ENCODE data around the gene PROZ.

PROZ gene

GRCh38 chr13:113121928-113122471, 36.4 kb upstream of the PROZ start:
- TF ChIP-seq, protein P1, sequence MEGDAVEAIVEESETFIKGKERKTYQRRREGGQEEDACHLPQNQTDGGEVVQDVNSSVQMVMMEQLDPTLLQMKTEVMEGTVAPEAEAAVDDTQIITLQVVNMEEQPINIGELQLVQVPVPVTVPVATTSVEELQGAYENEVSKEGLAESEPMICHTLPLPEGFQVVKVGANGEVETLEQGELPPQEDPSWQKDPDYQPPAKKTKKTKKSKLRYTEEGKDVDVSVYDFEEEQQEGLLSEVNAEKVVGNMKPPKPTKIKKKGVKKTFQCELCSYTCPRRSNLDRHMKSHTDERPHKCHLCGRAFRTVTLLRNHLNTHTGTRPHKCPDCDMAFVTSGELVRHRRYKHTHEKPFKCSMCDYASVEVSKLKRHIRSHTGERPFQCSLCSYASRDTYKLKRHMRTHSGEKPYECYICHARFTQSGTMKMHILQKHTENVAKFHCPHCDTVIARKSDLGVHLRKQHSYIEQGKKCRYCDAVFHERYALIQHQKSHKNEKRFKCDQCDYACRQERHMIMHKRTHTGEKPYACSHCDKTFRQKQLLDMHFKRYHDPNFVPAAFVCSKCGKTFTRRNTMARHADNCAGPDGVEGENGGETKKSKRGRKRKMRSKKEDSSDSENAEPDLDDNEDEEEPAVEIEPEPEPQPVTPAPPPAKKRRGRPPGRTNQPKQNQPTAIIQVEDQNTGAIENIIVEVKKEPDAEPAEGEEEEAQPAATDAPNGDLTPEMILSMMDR (IDR thresholded peaks at IDR 0.05; ENCODE audit: low read depth, low read length) = no peak
- H3K4me3 ChIP-seq (ENCODE audit: low read depth, low read length) = no peak overlapping the region

- H3K4me3 ChIP-seq (ENCODE audit: low read depth, low read length) = no peak within 1 kb of the TSS
- TF ChIP-seq, protein P1 (IDR thresholded peaks at IDR 0.05; ENCODE audit: low read depth, low read length) = no peak
Measured at GRCh38 chr13:113122550-113123225, 35.8 kb upstream of the PROZ start, which contains the start of gene F10. Gene F10, plus strand, starts transcription at chr13:113122799. Its CDS starts 57 bp downstream, at chr13:113122856.

GRCh38 chr13:113123226-113124201, 34.9 kb upstream of the PROZ start:
- TF ChIP-seq, protein P1 (IDR thresholded peaks at IDR 0.05; ENCODE audit: low read depth, low read length) = 0 out of 2 replicates have a peak, but pooled peaks have one; percentile 18
- no peak overlapping the region for H3K4me3 ChIP-seq (ENCODE audit: low read depth, low read length)

DNA sequence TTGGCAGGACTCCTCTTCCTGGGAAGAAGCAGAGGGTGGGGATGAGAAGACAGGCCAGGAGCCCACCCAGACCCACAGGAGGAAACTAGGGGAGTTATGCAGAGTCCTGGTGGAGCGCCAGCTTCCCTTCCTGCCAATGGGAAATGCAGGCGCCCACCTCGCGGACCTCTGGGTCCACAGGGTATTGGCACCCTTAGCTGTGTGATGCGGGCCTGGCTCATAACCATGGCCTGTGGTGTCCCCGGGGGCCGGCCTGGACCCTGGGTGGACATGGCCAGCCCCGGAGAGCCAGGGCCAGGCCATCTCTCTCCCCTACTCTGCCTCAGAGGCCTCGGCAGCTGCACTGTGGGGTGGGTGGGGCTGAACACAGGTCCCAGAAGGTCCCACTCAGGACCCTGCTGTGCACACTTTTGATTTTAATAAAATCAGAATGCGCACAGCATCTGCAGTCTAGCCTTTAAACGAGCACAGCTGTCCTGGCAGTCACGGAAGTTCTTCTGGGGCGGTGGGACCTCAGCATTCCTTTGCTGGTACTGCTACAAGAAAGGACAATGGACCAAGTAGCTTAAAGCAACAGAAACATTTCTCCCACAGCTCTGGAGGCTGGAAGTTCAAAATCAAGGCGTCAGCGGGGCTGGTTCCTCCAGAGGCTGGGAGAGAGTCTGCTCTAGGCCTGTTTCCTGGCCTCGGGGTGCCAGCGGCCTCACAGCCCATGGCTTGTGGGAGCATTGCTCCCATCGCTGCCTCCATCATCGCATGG, 34.1 kb upstream of the PROZ start:
- H3K4me3 ChIP-seq (ENCODE audit: low read depth, low read length) = no peak overlapping the region
- TF ChIP-seq, protein P1 (IDR thresholded peaks at IDR 0.05; ENCODE audit: low read depth, low read length) = no peak

DNA sequence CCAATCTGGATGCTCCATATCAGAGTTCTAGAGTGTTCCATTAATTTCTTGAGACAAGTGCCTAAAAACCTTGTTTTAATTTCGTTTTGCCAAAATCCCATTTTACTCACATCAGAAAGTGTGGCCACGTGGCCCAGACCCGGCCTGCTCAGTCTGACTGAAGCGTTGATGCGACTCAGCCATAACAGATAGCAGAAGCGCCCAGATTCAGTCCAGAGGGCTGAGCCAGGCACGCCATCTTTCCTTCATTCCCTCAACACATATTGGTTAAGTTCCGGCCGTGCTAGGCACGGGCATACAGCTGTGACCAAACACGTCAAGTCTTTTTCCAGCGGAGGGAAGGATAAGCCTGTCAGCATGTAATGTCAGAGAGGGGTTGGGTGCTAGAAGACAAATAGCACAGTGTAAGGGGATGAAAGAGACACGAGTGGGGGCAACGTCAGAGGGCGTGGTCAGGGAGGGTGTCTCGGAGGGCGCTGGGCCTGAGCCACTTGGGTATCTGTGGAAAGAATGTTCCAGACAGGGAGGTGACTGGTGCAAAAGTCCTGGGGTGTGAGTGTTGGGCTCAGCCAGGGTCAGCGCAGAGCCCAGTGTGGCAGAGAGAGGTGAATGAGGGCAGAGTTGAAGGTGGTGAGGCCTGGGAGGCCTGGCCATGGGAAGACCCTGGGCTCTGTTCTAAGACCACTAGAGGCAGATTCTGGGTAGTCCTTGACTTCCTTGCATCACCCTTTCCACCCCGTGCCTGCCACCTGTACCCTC, 32.8 kb upstream of the PROZ start:
- TF ChIP-seq, protein P1 (IDR thresholded peaks at IDR 0.05; ENCODE audit: low read depth, low read length) = no peak
- no peak overlapping the region for H3K4me3 ChIP-seq (ENCODE audit: low read depth, low read length)

All from WI38 (cell line).